ENCODE data around the gene RIN2. TPM values are rescaled to one million over a fixed set of nuclear protein-coding genes. Genes with fewer than 3 reads are reported as not detected.
A peak's percentile ranks its signal among the peaks of the same experiment; 100 is the strongest.

Gene RIN2
- 10.6 TPM for total RNA-seq

DNA sequence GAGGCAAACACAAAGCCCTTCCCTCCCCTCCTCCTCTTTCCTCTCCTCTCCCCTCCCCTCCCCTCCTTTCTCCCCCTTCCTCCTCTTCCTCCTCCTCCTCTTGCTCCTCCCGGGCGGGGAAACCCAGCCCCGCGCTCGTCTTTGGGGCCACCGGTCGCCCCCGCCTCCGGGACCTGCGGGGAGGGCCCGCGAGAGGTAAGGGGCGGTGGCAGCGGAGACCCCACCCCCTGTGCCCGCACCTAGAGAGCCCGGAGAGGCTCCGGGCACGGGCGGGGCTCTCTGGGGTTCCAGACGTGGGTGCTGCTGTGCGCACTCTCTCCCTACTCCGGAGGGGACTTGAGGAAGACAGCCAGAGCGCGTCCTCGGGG is at the start of gene RIN2:
Gene RIN2, plus strand, starts transcription at position 126 of the 368 bp plus-strand sequence. CDS start 131,344 bp downstream, outside the sequence.
- peak within 1 kb of the TSS; percentile 47 for H3K4me3 ChIP-seq (ENCODE audit: low read length)
- no peaks in the 10 kb centered on the region for H3K9me3 ChIP-seq (ENCODE audit: low read depth, low read length)
- H3K4me1 ChIP-seq (ENCODE audit: insufficient read depth, low read length): peaks cover 33% of the 10 kb centered on the region
- H3K27me3 ChIP-seq (ENCODE audit: insufficient read depth, low read length): peaks cover 14% of the 10 kb centered on the region

GRCh38 chr20:19709635-19710335 is 48.3 kb upstream of the RIN2 start:
- Histone ChIP-seq H3K9me3 (ENCODE audit: low read depth, low read length) (no peaks in the 10 kb centered on the region), H3K4me1 (ENCODE audit: insufficient read depth, low read length) (peaks cover 20% of the 10 kb centered on the region), H3K27me3 (ENCODE audit: insufficient read depth, low read length) (no peaks in the 10 kb centered on the region), H3K4me3 (ENCODE audit: low read length) (no peak overlapping the region)

DNA sequence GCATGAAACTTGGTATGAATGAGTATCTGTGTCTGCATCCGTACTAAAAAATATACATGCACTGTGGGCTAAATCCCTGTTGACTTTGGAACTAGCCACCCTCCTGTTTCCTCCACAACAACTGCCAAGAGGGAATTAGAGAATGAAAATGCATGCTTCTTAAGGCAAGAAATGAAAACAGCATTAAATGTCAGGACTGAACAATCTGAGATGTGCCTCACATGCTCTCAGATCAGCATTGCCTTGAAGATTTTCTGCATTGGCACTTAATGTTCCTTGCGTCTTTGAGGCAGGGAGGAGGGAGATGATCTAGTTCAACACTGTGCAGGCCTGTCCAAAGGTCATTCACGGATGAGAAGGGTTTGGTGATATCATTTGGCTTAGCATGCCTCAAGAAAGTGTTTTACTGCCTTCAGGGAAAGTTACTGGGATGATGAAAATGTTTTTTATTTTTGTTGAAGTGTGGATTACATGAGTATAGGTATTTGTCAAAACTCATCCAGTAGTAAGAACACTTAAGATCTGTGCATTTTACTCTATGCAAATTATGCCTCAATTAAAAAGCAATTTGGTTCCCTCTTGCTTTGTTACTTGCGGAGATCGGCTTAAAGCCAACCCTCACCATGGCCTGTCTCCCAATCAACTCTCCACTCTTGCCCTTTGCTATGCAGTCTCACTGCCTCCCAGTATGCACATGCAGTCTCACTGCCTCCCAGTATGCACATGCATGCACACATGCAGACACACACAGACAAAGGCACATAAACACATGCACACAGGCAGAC is 47.5 kb upstream of the RIN2 start:
- Histone ChIP-seq H3K4me1 (ENCODE audit: insufficient read depth, low read length) (peaks cover 18% of the 10 kb centered on the region), H3K27me3 (ENCODE audit: insufficient read depth, low read length) (no peaks in the 10 kb centered on the region), H3K4me3 (ENCODE audit: low read length) (no peak overlapping the region), H3K9me3 (ENCODE audit: low read depth, low read length) (no peaks in the 10 kb centered on the region)

DNA sequence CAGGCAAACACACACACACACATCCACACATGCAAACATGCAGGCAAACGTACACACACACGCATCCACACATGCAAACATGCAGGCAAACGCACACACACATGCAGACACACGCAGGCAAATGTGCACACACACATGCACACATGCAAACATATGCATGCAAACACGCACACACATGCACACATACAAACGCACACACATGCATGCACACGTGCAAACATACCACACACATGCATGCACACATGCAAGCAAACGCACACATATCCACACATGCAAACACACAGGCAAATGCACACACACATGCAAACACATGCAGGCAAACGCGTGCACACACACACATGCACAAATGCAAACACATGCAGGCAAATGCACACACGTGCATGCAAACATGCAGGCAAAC is 46.9 kb upstream of the RIN2 start:
- no peak overlapping the region for H3K4me3 ChIP-seq (ENCODE audit: low read length)
- H3K27me3 ChIP-seq (ENCODE audit: insufficient read depth, low read length): no peaks in the 10 kb centered on the region
- peaks cover 12% of the 10 kb centered on the region for H3K4me1 ChIP-seq (ENCODE audit: insufficient read depth, low read length)
- no peaks in the 10 kb centered on the region for H3K9me3 ChIP-seq (ENCODE audit: low read depth, low read length)

DNA sequence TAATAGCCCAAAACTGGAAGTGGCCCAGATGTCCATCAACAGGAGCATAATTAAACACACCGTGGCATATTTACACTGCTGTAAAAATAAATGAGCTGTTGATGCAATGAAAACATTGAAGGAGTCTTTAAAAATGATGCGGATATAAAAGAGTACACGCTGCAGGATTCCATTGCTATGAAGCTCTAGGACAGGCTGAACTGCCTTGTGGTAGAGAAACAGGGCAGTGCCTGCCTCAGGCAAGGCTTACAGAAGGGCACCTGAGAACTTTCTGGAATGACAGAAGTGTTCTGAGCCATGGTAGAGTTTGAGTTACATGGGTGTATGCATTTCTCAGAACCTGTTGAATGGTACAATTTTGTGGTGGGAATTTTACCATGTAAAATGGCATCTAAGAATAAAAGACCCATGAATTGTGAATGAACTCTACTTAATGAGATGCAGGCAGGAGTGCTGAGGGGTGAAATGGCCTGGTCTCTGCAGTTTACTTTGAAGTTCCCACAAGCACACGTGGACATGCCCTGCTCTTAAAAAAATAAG is 45.3 kb upstream of the RIN2 start:
- H3K4me1 ChIP-seq (ENCODE audit: insufficient read depth, low read length): no peaks in the 10 kb centered on the region
- H3K27me3 ChIP-seq (ENCODE audit: insufficient read depth, low read length): no peaks in the 10 kb centered on the region
- no peaks in the 10 kb centered on the region for H3K9me3 ChIP-seq (ENCODE audit: low read depth, low read length)
- no peak overlapping the region for H3K4me3 ChIP-seq (ENCODE audit: low read length)

- no peaks in the 10 kb centered on the region for H3K4me1 ChIP-seq (ENCODE audit: insufficient read depth, low read length)
- no peaks in the 10 kb centered on the region for H3K27me3 ChIP-seq (ENCODE audit: insufficient read depth, low read length)
- H3K9me3 ChIP-seq (ENCODE audit: low read depth, low read length): no peaks in the 10 kb centered on the region
- H3K4me3 ChIP-seq (ENCODE audit: low read length): no peak overlapping the region
Observed at GRCh38 chr20:19713822-19714578, 44.1 kb upstream of the RIN2 start.

- H3K27me3 ChIP-seq (ENCODE audit: insufficient read depth, low read length): no peaks in the 10 kb centered on the region
- no peaks in the 10 kb centered on the region for H3K9me3 ChIP-seq (ENCODE audit: low read depth, low read length)
- H3K4me1 ChIP-seq (ENCODE audit: insufficient read depth, low read length): no peaks in the 10 kb centered on the region
- H3K4me3 ChIP-seq (ENCODE audit: low read length): no peak overlapping the region
Observed at GRCh38 chr20:19714579-19714840, 43.5 kb upstream of the RIN2 start.

DNA sequence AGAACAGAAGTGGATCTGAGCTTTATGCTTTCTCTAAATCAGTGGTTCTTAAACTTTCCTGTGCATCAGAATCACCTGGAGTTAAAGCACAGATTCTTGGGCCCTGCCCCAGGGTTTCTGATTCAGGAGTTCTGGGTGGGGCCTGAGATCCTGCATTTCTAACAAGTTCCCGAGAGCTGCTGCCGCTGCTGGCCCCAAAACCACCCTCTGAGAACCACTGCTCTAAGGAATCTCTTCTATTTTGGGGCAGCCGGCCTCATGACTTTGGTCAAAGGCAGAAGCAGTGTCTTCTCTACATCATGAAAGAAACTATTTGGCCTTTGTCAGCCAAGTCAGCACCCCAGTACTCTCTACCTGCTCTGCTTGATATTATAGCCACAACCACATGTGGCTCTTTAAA is 42.1 kb upstream of the RIN2 start:
- no peaks in the 10 kb centered on the region for H3K9me3 ChIP-seq (ENCODE audit: low read depth, low read length)
- H3K27me3 ChIP-seq (ENCODE audit: insufficient read depth, low read length): no peaks in the 10 kb centered on the region
- H3K4me1 ChIP-seq (ENCODE audit: insufficient read depth, low read length): no peaks in the 10 kb centered on the region
- H3K4me3 ChIP-seq (ENCODE audit: low read length): no peak overlapping the region

GRCh38 chr20:19718880-19719279 is 39.2 kb upstream of the RIN2 start:
- no peak overlapping the region for H3K4me3 ChIP-seq (ENCODE audit: low read length)
- H3K4me1 ChIP-seq (ENCODE audit: insufficient read depth, low read length): peaks cover 14% of the 10 kb centered on the region
- H3K27me3 ChIP-seq (ENCODE audit: insufficient read depth, low read length): no peaks in the 10 kb centered on the region
- H3K9me3 ChIP-seq (ENCODE audit: low read depth, low read length): no peaks in the 10 kb centered on the region

DNA sequence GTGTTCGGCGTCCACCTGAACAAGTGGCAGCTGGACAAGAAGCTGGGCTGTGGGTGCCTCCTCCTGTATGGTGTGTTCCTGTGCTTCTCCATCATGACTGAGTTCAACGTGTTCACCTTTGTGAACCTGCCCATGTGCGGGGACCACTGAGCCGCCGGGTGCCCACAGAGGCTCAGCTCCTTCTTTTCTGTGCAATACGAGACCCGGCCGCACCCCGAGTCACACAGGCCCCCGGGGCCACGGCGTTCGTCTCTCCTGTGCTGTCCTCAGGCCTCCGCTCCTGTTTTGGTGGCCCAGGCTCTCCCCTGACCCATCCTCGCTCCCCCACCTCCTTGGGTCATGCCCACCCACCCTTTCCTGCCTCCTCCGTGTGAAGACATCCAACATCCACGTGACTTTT is 37.1 kb upstream of the RIN2 start:
- Histone ChIP-seq H3K4me1 (ENCODE audit: insufficient read depth, low read length) (peaks cover 21% of the 10 kb centered on the region), H3K4me3 (ENCODE audit: low read length) (no peak overlapping the region), H3K9me3 (ENCODE audit: low read depth, low read length) (no peaks in the 10 kb centered on the region), H3K27me3 (ENCODE audit: insufficient read depth, low read length) (no peaks in the 10 kb centered on the region)

DNA sequence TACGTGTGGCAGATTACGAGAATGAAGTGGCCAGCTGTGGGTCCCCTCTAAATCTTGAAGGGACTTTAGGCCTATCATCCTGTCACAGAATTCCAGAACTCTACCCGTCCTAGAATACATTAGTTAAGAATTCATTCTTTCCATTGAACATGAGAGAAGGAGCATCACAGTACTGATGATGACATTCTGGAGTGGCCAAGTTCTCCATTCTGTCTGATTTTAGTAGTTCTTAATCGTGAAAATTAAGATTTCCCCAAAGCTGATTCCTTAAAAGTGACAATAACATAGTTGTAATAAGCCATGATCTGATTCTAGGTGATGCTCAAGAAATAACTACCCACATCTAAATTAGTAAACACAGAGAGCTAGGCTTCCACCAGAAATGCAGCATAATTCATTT is 35.0 kb upstream of the RIN2 start:
- Histone ChIP-seq H3K9me3 (ENCODE audit: low read depth, low read length) (no peaks in the 10 kb centered on the region), H3K4me3 (ENCODE audit: low read length) (no peak overlapping the region), H3K4me1 (ENCODE audit: insufficient read depth, low read length) (peaks cover 35% of the 10 kb centered on the region), H3K27me3 (ENCODE audit: insufficient read depth, low read length) (no peaks in the 10 kb centered on the region)

DNA sequence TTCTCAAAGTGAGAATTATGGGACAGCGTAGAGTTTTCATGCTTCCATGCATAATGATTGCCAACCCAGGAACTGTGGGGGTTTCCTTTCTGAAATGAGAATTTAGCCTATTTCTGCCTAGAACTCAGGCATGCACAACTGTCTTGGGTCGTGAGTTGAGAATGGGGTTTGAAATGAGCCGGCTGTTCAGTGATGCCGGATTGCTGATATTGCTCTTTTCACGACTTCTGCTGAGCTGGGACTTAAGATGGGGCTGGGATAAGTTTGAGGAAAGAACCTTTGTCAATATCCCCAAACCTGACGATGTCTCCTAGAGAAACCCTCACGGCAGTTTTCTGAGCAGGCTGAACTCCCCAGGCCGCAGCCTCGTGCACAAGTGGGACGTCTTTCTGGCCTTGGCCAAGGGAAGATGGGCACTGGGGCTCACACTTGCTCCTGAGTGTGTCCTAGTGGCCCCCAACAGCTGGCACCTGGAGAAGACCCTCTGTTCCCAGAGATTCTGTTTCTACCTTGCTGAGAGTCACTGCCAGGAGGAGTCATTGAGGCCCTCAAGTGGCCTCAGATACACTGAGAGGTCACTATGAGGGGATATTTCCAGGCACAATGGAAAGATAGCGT is 34.1 kb upstream of the RIN2 start:
- Histone ChIP-seq H3K4me3 (ENCODE audit: low read length) (no peak overlapping the region), H3K27me3 (ENCODE audit: insufficient read depth, low read length) (no peaks in the 10 kb centered on the region), H3K9me3 (ENCODE audit: low read depth, low read length) (no peaks in the 10 kb centered on the region), H3K4me1 (ENCODE audit: insufficient read depth, low read length) (peaks cover 35% of the 10 kb centered on the region)

- Histone ChIP-seq H3K27me3 (ENCODE audit: insufficient read depth, low read length) (no peaks in the 10 kb centered on the region), H3K4me3 (ENCODE audit: low read length) (no peak overlapping the region), H3K4me1 (ENCODE audit: insufficient read depth, low read length) (peaks cover 35% of the 10 kb centered on the region), H3K9me3 (ENCODE audit: low read depth, low read length) (no peaks in the 10 kb centered on the region)
Observed at GRCh38 chr20:19725373-19725772, 32.7 kb upstream of the RIN2 start.

GRCh38 chr20:19725814-19726525 is 32.1 kb upstream of the RIN2 start:
- Histone ChIP-seq H3K9me3 (ENCODE audit: low read depth, low read length) (no peaks in the 10 kb centered on the region), H3K4me1 (ENCODE audit: insufficient read depth, low read length) (peaks cover 35% of the 10 kb centered on the region), H3K4me3 (ENCODE audit: low read length) (no peak overlapping the region), H3K27me3 (ENCODE audit: insufficient read depth, low read length) (no peaks in the 10 kb centered on the region)
